PC-9 (cell line): Measurements from ENCODE around the gene PTPN9. TPM values are rescaled to one million over a fixed set of nuclear protein-coding genes. Genes with fewer than 3 reads are reported as not detected.

Experiments used
- BruUV-seq: library from RNA; stranded (reverse); fragments of 400-500 nt; replicated peaks from 2 replicates; lab custom pipeline; 2021; lab: Mats Ljungman, UMichigan
- CTCF ChIA-PET: fragments of 300-600 bp; sonication (Branson Sonifier 250); formaldehyde crosslinking; loops from one replicate; lab custom pipeline; 2022; ENCODE audit warnings: antibody characterized with exemption; lab: Charles Lee
- POLR2A ChIA-PET: fragments of 300-600 bp; sonication (Branson Sonifier 250); formaldehyde crosslinking; loops from one replicate; lab custom pipeline; 2022; ENCODE audit warnings: antibody characterized with exemption; ENCODE audit not compliant: unreplicated experiment; lab: Charles Lee
- DNase-seq, 2 experiments: peaks; one replicate each; pipeline versions ENCODE4 v3.0.0 to v3.0.0-alpha.2; 2015 to 2022; ENCODE audit warnings: mixed read lengths in 1 of 2
- H2AFZ ChIP-seq: fragments of 200-600 bp; sonication (generic); 2 replicates; pipeline ENCODE4 v1.8.1; 2017; ENCODE audit warnings: antibody characterized with exemption
- H3F3A ChIP-seq: fragments of 200-600 bp; sonication (generic); 2 replicates; pipeline ENCODE4 v1.8.1; 2017; ENCODE audit warnings: antibody characterized with exemption, mild to moderate bottlenecking, low read depth; ENCODE audit not compliant: insufficient read depth
- H3K27ac ChIP-seq: fragments of 200-600 bp; sonication (generic); 2 replicates; pipeline ENCODE4 v1.6.1; 2016; ENCODE audit warnings: mixed run types
- H3K27me3 ChIP-seq: fragments of 200-600 bp; sonication (generic); 2 replicates; pipeline ENCODE4 v1.6.1; 2016; ENCODE audit warnings: low read depth, mixed run types; ENCODE audit not compliant: insufficient read depth
- H3K36me3 ChIP-seq: fragments of 200-600 bp; sonication (generic); 2 replicates; pipeline ENCODE4 v1.6.1; 2016; ENCODE audit warnings: low read depth, mixed run types
- H3K4me1 ChIP-seq: fragments of 200-600 bp; sonication (generic); replicated peaks from 2 replicates; pipeline ENCODE4 v1.6.1; 2016; ENCODE audit warnings: mixed run types; ENCODE audit not compliant: insufficient read depth
- H3K4me2 ChIP-seq: fragments of 200-600 bp; sonication (generic); 2 replicates; pipeline ENCODE4 v1.6.1; 2017; ENCODE audit warnings: mixed run types
- H3K4me3 ChIP-seq: fragments of 200-600 bp; sonication (generic); 2 replicates; pipeline ENCODE4 v1.6.1; 2016; ENCODE audit warnings: mixed run types
- H3K79me2 ChIP-seq: fragments of 200-600 bp; sonication (generic); 2 replicates; pipeline ENCODE4 v1.6.1; 2017; ENCODE audit warnings: low read depth, mixed run types
- H3K9me2 ChIP-seq: fragments of 200-600 bp; sonication (generic); 2 replicates; pipeline ENCODE4 v1.8.1; 2017; ENCODE audit warnings: mild to moderate bottlenecking; ENCODE audit not compliant: insufficient read depth
- H3K9me3 ChIP-seq: fragments of 200-600 bp; sonication (generic); 2 replicates; pipeline ENCODE4 v1.8.1; 2016; ENCODE audit warnings: low read depth; ENCODE audit not compliant: insufficient read depth
- H4K20me1 ChIP-seq: fragments of 200-600 bp; sonication (generic); 2 replicates; pipeline ENCODE4 v1.8.1; 2017; ENCODE audit not compliant: insufficient read depth
- CTCF ChIP-seq: fragments of 200-600 bp; sonication (generic); conservative IDR thresholded peaks from 2 replicates; pipeline ENCODE4 v1.6.1; 2017; ENCODE audit warnings: mixed run types, antibody characterized with exemption, mild to moderate bottlenecking, moderate library complexity
- EZH2 ChIP-seq: fragments of 200-600 bp; sonication (generic); IDR thresholded peaks from 2 replicates; pipeline ENCODE4 v1.8.0; 2017; ENCODE audit warnings: antibody characterized with exemption, low read depth
- intact Hi-C: fragments of 100-400 bp; cut with micrococcal nuclease; formaldehyde crosslinking; loops from one replicate; pipeline ENCODE4 v1.10.0; 2022; ENCODE audit not compliant: unreplicated experiment
- total RNA-seq: library from RNA; stranded (reverse); gene quantifications from 2 replicates; pipeline ENCODE4 v1.2.3, GENCODE V29; 2021

PTPN9 gene
- total RNA-seq, 1 experiment from 2014 or later, result 22.4 TPM

- intact Hi-C loops, result loop anchor here (10.0 kb wide), 1 partner anchor 53 kb away; no protein-coding TSS in a partner anchor
- H2AFZ ChIP-seq, result no peak overlapping the region
- peaks cover 12% of the 10 kb centered on the region for H3K36me3 ChIP-seq
- H3K27ac ChIP-seq, result no peak overlapping the region
- no peak for DNase-seq
- POLR2A ChIA-PET, result no interaction called here
- peaks cover 74% of the 10 kb centered on the region for H4K20me1 ChIP-seq
- H3K4me2 ChIP-seq, result no peak overlapping the region
- H3K4me3 ChIP-seq, result no peak overlapping the region
- H3K4me1 ChIP-seq, result no peaks in the 10 kb centered on the region
- TF ChIP-seq EZH2, result no peak
- peaks cover 99% of the 10 kb centered on the region for H3K79me2 ChIP-seq
- H3K9me2 ChIP-seq, result no peaks in the 10 kb centered on the region
- H3K9me3 ChIP-seq, result no peaks in the 10 kb centered on the region
- H3K27me3 ChIP-seq, result no peaks in the 10 kb centered on the region
- CTCF ChIA-PET, result no interaction called here
- BruUV-seq, result no TSS peak
- peaks cover 15% of the 10 kb centered on the region; the same call in 1 of the 2 replicates for H3F3A ChIP-seq
These were observed 141.4 kb downstream of the PTPN9 start for GRCh38 chr15:75437721-75438120.

- POLR2A ChIA-PET, result no interaction called here
- peaks cover 98% of the 10 kb centered on the region for H3K79me2 ChIP-seq
- no TSS peak for BruUV-seq
- H3K4me3 ChIP-seq, result no peak overlapping the region
- H3F3A ChIP-seq, result peaks cover 15% of the 10 kb centered on the region; the same call in 1 of the 2 replicates
- CTCF ChIA-PET, result no interaction called here
- no peaks in the 10 kb centered on the region for H3K27me3 ChIP-seq
- no peaks in the 10 kb centered on the region for H3K9me3 ChIP-seq
- H3K27ac ChIP-seq, result no peak overlapping the region
- intact Hi-C loops, result loop anchor here (10.0 kb wide), 1 partner anchor 52 kb away; no protein-coding TSS in a partner anchor
- peaks cover 81% of the 10 kb centered on the region for H4K20me1 ChIP-seq
- H3K9me2 ChIP-seq, result no peaks in the 10 kb centered on the region
- no peak overlapping the region for H3K4me2 ChIP-seq
- no peaks in the 10 kb centered on the region for H3K4me1 ChIP-seq
- H2AFZ ChIP-seq, result no peak overlapping the region
- peaks cover 12% of the 10 kb centered on the region for H3K36me3 ChIP-seq
- no peak for DNase-seq
- TF ChIP-seq CTCF, result no peak
- TF ChIP-seq EZH2, result no peak
These were observed 142.2 kb downstream of the PTPN9 start for GRCh38 chr15:75436881-75437280.

GRCh38 chr15:75431682-75432081 lies 147.4 kb downstream of the PTPN9 start:
- no peaks in the 10 kb centered on the region for H3K9me3 ChIP-seq
- no peak for DNase-seq
- peaks cover 23% of the 10 kb centered on the region for H3K36me3 ChIP-seq
- H3K27ac ChIP-seq, result no peak overlapping the region
- no peak overlapping the region for H3K4me3 ChIP-seq
- no peaks in the 10 kb centered on the region for H3K27me3 ChIP-seq
- ChIA-PET CTCF (no interaction called here), POLR2A (interaction anchor here (0.6 kb wide), 1 partner anchor 36 kb away, joined by 7 read pairs; no protein-coding TSS in a partner anchor)
- H4K20me1 ChIP-seq, result peaks cover 61% of the 10 kb centered on the region
- no peak overlapping the region for H3K4me2 ChIP-seq
- BruUV-seq, result no TSS peak
- intact Hi-C loops, result loop anchor here (10.0 kb wide), 1 partner anchor 47 kb away; no protein-coding TSS in a partner anchor
- peaks cover 64% of the 10 kb centered on the region for H3K79me2 ChIP-seq
- no peak overlapping the region for H2AFZ ChIP-seq
- peaks cover 16% of the 10 kb centered on the region; the same call in 1 of the 2 replicates for H3F3A ChIP-seq
- H3K4me1 ChIP-seq, result no peaks in the 10 kb centered on the region
- TF ChIP-seq CTCF, result no peak
- TF ChIP-seq EZH2, result no peak
- H3K9me2 ChIP-seq, result no peaks in the 10 kb centered on the region
